Measurements from ENCODE around the gene TTC1.
"Not testable (repeated sequence)": the region's sequence is repeated elsewhere in the genome, so short reads cannot be mapped to it uniquely, and the experiment has no call there.

TTC1 gene

DNA sequence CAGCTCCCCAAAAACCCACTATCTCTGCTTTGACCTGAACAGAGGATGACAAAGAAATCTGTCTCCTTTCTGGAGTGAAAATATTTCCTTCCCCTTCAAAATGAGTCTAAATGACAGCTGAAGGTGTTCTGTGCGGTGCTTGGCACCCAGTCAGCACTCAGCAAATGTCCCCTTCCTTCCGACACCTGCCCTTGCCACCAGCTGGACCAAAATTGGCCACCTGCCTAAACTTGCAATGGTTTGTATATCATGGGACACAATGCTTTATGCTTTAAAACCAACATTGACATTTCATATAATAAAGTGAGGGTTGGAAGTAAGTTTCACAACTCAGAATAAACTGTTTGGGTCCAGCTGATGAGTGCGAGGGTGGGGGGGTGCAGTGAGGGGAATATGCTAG, 7.5 kb upstream of the TTC1 start:
- DNase-seq = no peak

DNA sequence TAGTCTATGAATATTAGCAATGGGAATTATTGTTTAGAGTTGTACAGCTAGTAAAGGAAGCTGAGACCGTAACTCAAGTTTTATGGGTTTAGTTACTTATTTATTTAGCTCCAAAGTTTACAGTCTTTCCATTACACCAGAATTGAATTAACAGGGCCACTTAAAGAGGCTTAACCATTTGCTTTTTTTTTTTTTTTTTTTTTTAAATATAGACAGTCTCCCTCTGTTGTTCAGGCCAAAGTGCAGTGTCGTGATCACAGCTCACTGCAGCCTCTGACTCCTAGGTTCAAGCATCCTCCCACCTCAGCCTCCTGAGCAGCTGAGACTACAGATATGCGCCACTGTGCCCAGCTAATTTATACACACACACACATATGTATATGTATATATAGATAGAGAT, 1.4 kb upstream of the TTC1 start:
- no peak for DNase-seq

DNA sequence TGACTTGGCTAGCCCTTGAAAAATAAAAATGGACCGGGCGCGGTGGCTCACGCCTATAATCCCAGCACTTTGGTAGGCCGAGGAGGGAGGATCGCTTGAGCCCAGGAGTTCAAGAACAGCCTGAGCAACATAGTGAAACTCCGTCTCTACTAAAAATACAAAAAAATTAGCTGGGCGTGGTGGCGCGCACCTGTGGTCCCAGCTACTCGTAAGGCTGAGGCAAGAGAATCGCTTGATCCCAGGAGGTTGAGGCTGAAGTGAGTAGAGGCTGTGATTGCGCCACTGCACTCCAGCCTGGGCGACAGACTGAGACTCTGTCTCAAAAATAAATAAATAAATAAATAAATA, 436 bp upstream of the TTC1 start:
- not testable (repeated sequence) for DNase-seq

DNA sequence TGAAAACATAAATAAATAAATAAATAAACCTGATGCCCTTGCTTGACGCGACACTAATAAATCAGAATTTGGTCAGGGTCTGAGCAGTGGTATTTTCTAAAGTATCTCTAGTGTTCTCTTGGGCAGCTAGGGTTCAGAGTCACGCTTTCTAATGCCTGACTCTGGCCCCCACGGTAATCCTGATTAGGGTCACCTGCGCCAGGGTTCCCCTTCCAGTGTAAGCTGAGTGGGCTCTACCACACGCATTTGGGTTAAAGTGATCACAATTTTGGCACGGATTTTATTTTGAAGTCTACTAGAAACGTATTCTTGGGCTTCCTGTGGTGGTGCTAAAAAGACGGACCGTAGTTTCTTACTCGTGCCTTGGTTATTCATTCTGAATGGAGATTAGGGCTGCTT, 651 bp downstream of the TTC1 start:
- DNase-seq = no peak

DNA sequence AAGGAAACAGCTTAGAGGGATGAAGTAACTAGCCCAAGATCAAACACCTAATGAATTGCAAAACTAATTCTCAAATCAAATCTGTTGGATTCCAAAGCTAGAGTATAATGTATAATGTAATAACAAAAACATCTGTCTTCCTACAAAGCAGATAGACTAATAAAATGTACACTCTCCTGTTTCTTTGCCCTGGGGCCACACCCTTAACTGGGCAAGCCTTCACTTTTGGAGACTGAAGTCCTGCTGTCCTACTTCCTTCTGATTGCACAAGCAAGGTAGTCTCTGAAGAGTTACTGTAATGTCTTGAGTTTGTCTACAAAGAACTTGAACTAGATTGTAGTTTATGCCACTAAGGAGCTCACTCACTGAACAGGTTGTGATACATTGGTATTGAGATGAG, 2.5 kb downstream of the TTC1 start:
- no peak for DNase-seq

DNA sequence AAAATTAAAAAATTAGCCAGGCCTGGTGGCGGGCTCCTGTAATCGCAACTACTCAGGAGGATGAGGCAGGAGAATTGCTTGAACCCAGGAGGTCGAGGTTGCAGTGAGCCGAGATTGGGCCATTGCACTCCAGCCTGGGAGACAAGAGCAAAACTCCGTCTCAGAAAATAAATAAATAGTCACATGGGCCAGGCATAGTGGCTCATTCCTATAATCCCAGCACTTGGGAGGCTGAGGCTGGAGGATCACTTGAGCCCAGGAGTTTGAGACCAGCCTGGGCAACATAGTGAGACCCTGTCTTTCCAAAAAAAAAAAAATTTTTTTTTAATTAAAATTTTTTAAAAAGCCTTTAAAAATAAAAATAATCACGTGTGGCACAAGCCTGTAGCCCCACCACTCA, 5.3 kb downstream of the TTC1 start:
- not testable (repeated sequence) for DNase-seq

DNA sequence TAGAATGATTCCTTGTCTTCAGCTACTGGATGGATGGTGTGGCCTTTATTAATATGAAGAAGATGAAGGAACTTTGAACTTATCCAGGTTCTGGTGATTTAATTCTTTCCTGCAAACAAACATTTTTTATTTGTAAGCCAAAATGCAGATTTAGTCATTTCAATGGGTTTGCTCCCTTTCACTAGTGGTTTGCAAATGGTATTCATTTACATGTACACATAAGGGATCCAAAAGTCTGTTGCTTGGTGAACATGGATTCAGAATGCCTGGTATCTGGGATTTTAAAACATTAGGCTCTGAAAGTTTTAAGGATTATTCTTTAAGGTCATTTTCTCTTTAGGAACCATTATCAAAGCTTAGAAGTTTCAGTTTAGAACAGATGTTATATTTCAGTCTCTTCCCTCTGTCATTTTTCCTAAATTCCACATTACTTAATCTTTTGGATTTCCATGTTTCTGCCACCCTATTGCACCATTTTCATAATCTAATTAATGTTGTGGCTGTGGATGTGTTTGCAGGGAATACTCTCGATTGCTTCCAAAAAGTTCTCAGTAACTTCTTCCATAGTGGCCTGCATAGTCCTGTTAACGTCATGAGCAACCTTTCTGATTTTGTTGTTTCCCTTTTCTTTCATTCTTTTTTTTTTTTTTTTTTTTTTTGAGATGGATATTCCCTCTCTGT, 10.1 kb downstream of the TTC1 start:
- no peak for DNase-seq

DNA sequence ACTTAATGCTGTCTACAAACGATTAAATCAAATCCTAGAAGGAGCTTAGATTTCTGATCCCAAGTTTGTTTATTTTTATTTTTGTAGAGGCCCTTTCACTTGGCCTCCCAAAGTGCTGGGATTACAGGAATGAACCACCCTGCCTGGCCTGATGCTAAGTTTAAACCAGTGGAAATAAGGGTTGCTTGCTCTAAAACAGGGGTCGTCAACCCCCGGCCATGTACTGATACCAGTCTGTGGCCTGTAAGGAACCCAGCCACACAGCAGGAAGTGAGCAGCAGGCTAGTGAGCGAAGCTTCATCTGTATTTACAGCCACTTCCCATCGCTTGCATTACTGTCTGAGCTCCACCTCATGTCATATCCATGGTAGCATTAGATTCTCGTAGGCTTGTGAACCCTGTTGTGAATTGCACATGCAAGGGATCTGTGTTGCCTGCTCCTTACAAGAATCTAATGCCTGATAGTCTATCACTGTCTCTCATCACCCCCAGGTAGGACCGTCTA, 11.4 kb downstream of the TTC1 start:
- DNase-seq = no peak

DNA sequence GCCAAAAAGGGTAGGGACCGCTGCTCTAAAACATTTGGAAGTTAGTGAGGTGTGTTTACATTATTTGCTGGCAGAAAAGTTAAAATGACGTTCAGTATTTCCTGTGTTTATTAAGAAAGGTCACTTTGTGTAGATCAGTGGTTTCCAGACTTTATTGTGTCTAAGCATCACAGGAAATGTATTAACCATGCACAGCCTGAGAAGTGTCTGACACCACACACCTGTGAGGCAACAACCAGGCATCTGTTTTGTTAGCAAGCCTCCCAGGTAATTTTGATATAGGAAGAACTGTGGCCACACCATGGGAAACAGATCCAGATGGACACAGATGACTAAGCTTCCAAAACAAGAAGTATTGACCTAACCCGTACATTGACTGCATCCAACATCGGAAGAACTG, 12.0 kb downstream of the TTC1 start:
- DNase-seq = no peak

DNA sequence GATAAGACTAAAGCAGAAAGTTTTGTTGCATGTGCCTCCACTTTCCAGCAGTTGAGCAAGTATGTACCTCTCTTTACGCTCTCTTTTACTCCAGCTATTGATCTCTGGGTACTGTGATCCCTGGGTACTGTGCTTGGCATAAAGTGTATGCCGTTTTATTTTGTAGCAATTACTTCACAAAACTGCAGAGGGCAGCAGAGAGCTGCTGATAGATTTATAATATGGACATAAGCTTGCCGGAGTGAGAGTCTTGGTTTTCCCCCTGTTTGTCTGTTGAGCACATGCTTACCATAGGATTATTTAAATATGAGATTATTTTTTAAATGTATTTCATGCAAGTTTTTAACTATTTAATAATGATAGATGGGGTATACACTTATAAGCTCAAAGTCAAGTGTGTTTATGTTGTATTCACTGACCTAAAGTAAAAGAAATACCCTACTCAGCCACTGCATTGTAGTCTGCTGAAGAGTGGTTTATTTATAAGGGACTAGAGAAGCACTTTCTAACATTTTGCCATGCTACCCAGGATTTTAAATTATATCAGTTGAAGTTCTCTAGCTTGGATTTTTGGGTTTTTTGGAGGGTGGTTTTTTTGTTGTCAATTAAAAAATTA, 13.0 kb downstream of the TTC1 start:
- no peak for DNase-seq

DNA sequence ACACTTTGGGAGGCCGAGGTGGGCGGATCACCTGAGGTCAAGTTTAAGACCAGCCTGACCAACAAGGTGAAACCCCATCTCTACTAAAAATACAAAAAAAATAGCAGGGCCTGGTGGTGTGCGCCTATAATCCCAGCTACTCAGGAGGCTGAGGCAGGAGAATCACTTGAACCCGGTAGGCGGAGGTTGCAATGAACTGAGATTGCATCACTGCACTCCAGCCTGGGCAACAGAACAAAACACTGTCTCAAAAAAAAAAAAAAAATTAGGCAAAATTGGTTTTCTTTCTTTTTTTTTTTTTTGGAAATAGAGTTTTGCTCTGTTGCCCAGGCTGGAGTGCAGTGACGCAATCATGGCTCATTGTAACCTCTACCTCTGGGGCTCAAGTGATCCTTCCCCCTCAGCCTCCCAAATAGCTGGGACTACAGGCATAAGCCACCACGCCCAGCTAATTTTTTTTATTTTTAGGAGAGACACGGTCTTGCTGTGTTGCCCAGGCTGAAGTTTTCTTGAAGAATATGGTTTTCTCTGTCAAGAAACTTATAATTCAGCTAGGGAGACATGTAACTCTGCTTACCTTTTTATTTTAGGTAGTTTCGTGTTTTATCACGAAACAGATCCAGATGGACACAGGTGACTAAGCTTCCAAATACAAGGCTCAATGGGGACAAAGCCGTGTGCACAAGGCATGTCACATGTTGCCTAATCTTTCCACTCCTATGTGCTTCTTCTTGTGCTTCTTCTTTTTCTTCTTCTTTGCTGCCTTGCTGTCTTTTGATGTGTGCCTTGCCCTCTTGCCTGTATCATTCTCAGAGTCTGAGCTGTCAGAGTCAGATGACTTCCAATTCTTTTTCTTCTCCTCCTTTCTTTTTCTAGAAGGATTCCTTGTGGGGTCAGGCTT, 14.3 kb downstream of the TTC1 start:
- no peak for DNase-seq

DNA sequence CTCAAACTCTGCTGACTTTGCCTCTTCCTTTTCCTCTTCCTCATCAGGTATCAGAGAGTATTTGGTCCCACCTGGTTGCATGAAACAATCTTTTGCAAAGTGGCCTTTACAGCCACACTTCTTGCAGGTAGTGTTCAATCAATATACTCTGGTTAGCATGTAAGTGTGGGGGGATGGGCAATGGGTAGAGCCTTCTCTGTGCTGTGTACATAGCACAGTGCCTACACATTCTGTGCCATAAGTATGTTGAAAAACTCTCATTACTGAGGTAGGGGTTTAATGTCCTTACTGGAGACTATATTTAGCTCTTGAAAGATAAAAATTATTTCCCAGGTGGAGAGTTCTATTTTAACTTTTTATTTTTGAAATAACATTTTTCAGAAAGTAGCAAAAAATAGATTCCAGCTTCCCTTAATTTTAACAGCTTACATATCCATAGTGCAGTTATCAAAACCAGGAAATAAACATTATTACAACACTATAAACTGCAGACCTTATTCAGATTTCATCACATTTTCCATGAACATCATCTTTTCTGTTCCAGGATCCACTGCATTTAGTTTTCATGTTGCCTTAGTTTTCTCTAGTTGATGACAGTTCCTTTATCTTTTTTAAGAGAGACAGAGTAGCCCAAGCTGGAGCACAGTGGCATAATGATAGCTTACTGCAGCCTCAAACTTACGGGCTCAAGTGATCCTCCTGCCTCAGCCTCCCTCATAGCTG, 15.1 kb downstream of the TTC1 start:
- no peak for DNase-seq

DNA sequence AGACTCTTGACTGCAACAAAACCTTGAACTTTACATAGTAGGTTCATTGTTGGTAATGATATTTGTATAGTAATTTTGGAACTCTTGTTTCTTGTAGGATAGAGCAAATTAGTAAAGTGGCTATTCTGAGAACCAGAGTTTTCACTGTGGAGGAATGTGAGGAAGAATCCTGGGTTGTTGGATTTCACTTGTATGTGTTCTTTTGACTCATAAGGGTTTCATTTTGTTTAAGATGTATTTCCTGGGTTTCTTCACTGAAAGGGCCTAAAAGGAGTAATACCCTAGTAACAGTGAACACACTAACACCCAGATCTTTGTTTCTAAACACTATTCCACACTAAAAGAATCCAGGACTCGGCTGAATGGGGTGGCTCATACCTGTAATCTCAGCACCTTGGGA, 20.1 kb downstream of the TTC1 start:
- DNase-seq = no peak

DNA sequence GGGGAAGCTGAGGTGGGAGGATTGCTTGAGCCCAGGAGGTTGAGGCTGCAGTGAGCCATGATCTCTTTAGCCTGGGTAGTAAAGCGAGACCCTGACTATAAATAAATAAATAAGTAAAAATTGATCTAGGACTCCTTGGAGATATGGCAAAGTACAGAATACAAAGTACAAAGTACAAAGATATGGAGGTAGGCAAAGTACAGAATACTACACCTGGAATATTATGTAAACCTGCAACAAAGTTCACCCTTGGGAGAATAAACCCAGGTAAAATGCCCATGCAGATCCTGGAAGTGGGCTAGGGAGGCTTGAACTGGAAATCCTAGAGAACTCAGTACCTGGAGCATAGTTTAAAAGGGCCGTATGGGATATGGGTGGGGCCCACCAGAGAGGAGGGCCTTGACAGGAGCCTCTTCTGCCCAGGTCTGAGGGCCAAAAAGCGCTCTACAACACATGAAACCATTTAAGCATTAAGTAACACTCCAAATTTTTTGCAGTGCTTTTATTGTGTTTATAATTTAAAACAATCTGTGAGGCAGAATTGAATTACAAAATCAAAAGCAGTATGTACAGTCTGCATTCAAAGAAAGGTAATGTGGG, 20.7 kb downstream of the TTC1 start:
- DNase-seq = no peak

DNA sequence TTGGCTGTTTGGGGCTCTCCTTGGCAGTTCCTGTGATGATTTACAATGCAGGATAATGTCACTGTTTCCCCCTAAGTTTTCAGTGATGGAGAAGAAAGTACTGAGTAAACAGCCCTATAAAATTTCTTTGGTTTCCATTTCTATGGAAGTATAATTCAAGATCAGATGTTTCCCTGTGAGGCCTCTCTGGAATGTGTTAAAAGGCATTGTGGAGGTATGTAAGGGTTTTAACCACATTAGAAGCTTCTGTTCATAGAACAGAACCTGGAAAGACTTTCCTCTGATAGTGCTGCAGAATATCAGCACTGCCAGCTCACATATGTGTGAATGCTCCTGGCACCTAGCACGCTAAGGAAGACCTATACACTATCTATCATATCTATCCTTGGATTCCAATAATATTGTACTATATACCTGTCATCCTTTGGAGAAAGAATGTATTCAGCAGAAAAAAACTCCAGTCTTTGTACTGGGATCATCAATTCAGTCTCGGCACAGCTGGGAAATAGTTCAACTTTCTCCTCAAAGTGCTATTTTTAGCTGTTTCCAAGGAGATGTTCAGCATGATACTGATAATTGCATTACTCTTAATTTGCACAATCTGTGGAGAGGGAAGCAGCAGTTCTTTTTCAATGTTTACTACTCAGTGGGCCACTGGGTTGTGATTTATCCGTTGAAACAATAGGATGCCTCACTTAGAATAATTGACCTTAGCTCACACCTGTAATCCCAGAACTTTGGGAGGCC, 21.9 kb downstream of the TTC1 start:
- no peak for DNase-seq

DNA sequence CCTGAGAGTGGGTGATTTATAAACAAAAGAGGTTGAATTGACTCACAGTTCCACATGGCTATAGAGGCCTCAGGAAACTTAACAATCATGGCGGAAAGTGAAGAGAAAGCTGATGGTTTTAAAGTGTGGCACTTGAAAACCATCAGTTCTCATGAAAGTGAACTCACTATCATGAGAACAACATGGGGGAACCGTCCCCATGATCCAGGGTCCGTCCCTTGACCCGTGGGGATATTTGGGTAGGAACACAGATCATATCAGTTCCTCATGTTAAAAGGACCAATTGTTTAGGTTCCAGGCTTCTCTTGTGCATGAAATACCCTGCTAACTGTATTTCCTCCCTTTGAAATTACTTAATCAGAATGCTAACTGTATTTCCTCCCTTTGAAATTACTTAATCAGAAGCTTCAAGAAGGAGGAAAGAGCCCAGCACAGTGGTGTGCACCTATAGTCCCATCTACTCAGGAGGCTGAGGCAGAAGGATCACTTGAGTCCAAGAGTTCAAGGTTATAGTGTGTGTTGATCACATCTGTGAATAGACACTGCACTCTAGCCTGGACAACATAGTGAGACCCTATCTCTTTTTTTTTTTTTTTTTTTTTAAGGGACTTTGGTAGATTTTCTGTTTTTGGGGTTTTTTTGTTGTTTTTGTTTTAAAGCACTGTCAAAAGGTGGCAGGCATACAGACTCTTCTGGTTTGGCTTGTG, 24.8 kb downstream of the TTC1 start:
- no peak for DNase-seq

DNA sequence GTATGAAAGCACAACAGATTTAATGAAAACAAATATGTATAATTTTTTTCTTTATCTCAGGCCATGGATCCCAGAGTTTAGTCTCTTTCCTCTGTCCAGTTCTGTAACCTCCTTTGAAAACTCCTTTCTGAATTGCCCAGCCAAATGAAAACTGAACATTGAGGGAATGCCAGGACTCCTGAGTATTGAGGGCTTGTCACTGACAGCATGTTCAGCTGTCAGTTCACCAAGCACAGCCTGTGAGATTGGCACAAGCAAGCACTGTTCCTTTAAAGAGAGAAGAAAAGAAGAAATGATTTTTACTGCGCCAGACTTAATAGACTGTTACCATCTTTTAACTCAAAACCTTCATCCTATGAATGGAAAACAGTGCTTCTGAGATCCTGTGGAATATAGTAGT, 27.3 kb downstream of the TTC1 start:
- DNase-seq = no peak

DNA sequence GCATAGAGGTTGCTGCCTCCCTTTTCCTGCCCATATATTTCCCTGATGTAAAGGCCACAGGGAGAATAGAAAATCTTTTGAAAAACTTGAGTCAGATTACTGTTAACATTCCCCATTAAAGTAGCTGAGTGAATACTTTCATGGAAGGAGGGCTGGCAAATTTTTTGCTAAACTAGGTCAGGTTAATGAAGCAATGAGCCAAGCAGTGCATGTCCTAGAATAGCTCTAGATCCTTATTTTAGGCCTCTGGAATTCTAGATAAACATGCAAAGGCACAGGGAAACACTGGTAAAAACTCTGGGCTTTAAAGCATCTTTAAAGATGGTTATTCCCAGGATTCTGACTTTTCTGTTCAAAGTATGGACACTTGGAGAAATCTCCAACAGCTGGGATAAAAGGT, 27.9 kb downstream of the TTC1 start:
- no peak for DNase-seq

DNA sequence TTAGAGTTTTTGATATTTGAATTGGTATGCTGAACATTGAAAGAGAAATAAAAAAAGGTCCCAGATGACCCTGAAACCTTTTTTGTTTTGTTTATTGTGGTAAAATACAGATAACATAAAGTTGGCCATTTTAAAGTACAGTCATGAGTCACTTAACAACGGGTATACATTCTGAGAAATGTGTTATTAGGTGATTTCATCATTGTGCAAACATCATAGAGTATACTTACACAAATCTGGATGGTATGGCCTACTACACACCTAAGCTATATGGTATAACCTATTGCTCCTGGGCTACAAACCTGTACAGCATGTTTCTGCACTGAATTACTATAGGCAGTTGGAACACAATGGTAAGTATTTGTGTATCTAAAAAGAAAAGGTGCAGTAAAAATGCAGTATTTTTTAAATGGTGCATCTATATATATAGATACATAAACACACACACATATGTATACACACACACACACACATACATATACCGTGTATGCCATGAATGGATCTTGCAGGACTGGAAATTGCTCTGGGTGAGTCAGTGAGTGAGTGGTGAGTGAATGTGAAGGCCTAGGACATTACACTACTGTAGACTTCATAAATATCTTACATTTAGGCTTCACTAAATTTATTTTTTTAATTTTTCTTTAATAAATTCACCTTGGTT, 31.0 kb downstream of the TTC1 start:
- DNase-seq = no peak

DNA sequence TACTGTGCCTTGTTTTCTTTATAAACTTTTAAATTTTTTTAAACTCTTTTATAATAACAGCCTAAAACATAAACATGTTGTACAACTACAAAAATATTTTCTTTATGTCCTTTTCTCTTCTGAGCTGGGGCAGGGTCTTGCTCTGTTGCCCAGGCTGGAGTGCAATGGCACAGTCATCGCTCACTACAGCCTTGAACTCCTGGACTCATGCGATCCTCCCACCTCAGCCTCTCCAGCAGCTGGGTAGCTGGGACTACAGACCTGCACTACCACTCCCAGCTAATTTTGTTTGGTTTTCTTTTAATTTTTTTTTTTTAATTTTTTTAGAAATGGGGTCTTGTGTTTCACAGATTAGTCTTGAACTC, 31.5 kb downstream of the TTC1 start:
- DNase-seq = no peak

DNA sequence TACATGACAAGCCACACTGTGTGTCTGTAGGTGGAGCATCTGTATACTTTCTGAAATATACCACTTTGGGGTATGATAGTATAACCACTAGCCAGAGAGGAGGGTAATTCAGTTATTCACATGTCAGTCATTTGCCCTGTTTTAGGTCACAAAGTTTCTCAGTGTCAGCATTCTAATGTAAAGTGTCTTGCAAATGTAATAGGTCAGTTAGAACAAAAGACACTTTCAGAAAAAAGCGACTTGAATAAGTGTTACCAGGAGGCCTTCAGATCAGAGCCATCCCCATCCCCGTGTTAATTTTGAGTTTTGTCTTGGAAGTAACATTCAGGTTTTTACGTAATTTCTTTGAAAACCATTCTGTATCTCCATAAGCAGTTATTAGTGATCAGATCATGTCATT, 33.7 kb downstream of the TTC1 start:
- DNase-seq = no peak

Data from NK-92 treated with Interleukin-12 subunit alpha and Interleukin-12 subunit beta, amount 100 ng/mL, for 24 hours (cell line).